GM23248 (cell line): ENCODE measurements around the gene MEGF11. TPM values are rescaled to one million over a fixed set of nuclear protein-coding genes. Genes with fewer than 3 reads are reported as not detected.

ENCODE experiments used
- DNase-seq: peaks from one replicate; pipeline ENCODE4 v3.0.0-alpha.2; 2015
- H2AFZ ChIP-seq: fragments of 200-600 bp; sonication (generic); 2 replicates; pipeline ENCODE4 v1.6.1; 2016; ENCODE audit warnings: antibody characterized with exemption
- H3F3A ChIP-seq: fragments of 200-600 bp; sonication (generic); 2 replicates; pipeline ENCODE4 v1.6.1; 2016; ENCODE audit warnings: mild to moderate bottlenecking, antibody characterized with exemption, mixed run types; ENCODE audit not compliant: insufficient read depth
- H3K27ac ChIP-seq: fragments of 200-600 bp; sonication (generic); 2 replicates; pipeline ENCODE4 v1.5.1; 2016; ENCODE audit warnings: mild to moderate bottlenecking
- H3K27me3 ChIP-seq: fragments of 200-600 bp; sonication (generic); replicated peaks from 2 replicates; pipeline ENCODE4 v1.6.1; 2016; ENCODE audit warnings: mild to moderate bottlenecking; ENCODE audit not compliant: insufficient read depth
- H3K36me3 ChIP-seq: fragments of 200-600 bp; sonication (generic); 2 replicates; pipeline ENCODE4 v1.6.1; 2016; ENCODE audit warnings: low read depth, mild to moderate bottlenecking
- H3K4me1 ChIP-seq: fragments of 200-600 bp; sonication (generic); 2 replicates; pipeline ENCODE4 v1.6.1; 2016; ENCODE audit warnings: mild to moderate bottlenecking; ENCODE audit not compliant: insufficient read depth
- H3K4me2 ChIP-seq: fragments of 200-600 bp; sonication (generic); one replicate; pipeline ENCODE4 v1.6.1; 2016; ENCODE audit warnings: mild to moderate bottlenecking; ENCODE audit not compliant: unreplicated experiment
- H3K4me3 ChIP-seq: fragments of 200-600 bp; sonication (generic); 2 replicates; pipeline ENCODE4 v1.5.1; 2016; ENCODE audit warnings: mild to moderate bottlenecking
- H3K79me2 ChIP-seq: fragments of 200-600 bp; sonication (generic); 2 replicates; pipeline ENCODE4 v1.6.1; 2016; ENCODE audit warnings: mild to moderate bottlenecking; ENCODE audit not compliant: insufficient read depth
- H3K9ac ChIP-seq: fragments of 200-600 bp; sonication (generic); 2 replicates; pipeline ENCODE4 v1.6.1; 2016; ENCODE audit warnings: mild to moderate bottlenecking
- H3K9me2 ChIP-seq: fragments of 200-600 bp; sonication (generic); 2 replicates; pipeline ENCODE4 v1.6.1; 2016; ENCODE audit warnings: mixed run types, mild to moderate bottlenecking, moderate library complexity; ENCODE audit not compliant: insufficient read depth
- H3K9me3 ChIP-seq: fragments of 200-600 bp; sonication (generic); one replicate; pipeline ENCODE4 v1.6.1; 2017; ENCODE audit warnings: low read depth
- H4K20me1 ChIP-seq: fragments of 200-600 bp; sonication (generic); 2 replicates; pipeline ENCODE4 v1.6.0; 2016; ENCODE audit not compliant: insufficient read depth
- EZH2 ChIP-seq: fragments of 200-600 bp; sonication (generic); IDR thresholded peaks from 2 replicates; pipeline ENCODE4 v1.6.1; 2018; ENCODE audit warnings: antibody characterized with exemption, mild to moderate bottlenecking; ENCODE audit not compliant: insufficient read depth, poor library complexity, severe bottlenecking
- EZH2phosphoT487 ChIP-seq: fragments of 200-600 bp; sonication (generic); IDR thresholded peaks from 2 replicates; pipeline ENCODE4 v1.6.1; 2018; ENCODE audit warnings: antibody characterized with exemption, moderate library complexity, mild to moderate bottlenecking, low read depth; ENCODE audit not compliant: insufficient read depth
- WGBS, 2 experiments: methylation state at CpG; one replicate each; pipeline ENCODE4 v1.1.6; 2015 to 2017; ENCODE audit warnings: low lambda C conversion rate in 2 of 2, low coverage in 1 of 2; ENCODE audit errors: missing lambda C conversion rate in 2 of 2; 5-methylcytosine and 5-hydroxymethylcytosine counted together
- in situ Hi-C: fragments of 300-500 bp; cut with MboI; formaldehyde crosslinking; loops from 2 replicates; pipeline ENCODE4 v1.15.0; 2020
- polyA plus RNA-seq: library from polyadenylated mRNA; unstranded; fragments of >200 nt; fragmentation: Nextera tagmentation; extraction: Ambion mirVana; gene quantifications from 2 replicates; pipeline ENCODE4 v1.2.1, GENCODE V29; 2016
- total RNA-seq: library from RNA; depleted of rRNA; stranded (reverse); fragments of >200 nt; shearing (Covaris generic); gene quantifications from 2 replicates; pipeline ENCODE4 v1.2.3, GENCODE V29; 2014

The MEGF11 gene
- total and polyA plus RNA-seq, 2 experiments from 2014 or later = 0.14 TPM; not detected in 1

DNA sequence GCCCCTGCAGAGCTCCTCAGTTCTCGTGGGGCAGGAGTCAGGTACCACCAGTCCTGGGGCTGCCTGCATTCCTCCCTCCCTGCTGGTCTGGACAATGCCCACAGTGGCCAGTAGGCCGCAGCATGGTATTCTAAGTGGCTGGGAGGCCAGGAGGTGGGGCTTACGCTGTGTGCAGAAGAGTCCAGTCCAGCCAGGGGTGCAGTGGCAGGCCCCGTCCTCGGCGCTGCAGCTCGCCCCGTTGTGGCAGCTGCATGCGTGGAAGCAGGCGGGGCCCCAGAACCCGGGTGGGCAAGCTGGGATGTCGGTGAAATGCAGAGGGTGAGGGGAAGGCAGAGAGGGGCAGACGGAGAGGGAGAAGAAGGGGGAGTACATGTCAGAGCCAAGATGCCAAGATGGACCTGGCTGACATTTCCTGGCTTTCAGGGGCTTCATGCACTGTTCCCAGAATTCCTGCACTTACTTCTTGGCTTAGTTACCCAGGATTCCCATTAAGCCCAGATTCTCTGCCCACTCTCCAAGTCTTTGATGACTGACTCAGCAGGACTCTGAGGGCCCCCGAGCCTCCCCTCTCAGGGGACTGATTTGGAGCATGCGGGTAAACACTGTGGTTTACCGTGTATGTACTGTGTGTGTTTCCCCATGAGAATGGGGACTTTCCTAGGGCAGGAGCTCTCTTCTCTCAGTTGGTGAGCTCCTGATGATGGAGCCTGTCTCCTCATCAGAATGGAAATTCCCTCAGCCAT lies 336.7 kb downstream of the MEGF11 start:
- H4K20me1 ChIP-seq = no peaks in the 10 kb centered on the region
- no peak overlapping the region for H3K9ac ChIP-seq
- no peaks in the 10 kb centered on the region for H3K36me3 ChIP-seq
- H3F3A ChIP-seq = no peaks in the 10 kb centered on the region; the same call in 1 of the 2 replicates
- peak; percentile 87 for DNase-seq
- H3K27me3 ChIP-seq = no peaks in the 10 kb centered on the region
- H3K27ac ChIP-seq = no peak overlapping the region
- in situ Hi-C loops = no loop called here
- H3K79me2 ChIP-seq = no peaks in the 10 kb centered on the region
- WGBS, 2 experiments = 11 to 16% methylated on average over 14 to 16 of the region's 16 CpGs
- H3K4me1 ChIP-seq = peaks cover 17% of the 10 kb centered on the region
- H3K4me3 ChIP-seq = no peak overlapping the region
- no peak overlapping the region for H2AFZ ChIP-seq
- no peaks in the 10 kb centered on the region for H3K9me3 ChIP-seq
- H3K9me2 ChIP-seq = no peaks in the 10 kb centered on the region
- H3K4me2 ChIP-seq = no peak overlapping the region
- TF ChIP-seq EZH2 (no peak), EZH2phosphoT487 (no peak)

GRCh38 chr15:65916041-65916663 lies 337.4 kb downstream of the MEGF11 start:
- TF ChIP-seq EZH2phosphoT487 (no peak), EZH2 (no peak)
- WGBS, 2 experiments = 57 to 60% methylated on average over 7 of the region's 7 CpGs
- no peaks in the 10 kb centered on the region for H3K79me2 ChIP-seq
- no peaks in the 10 kb centered on the region for H3K27me3 ChIP-seq
- no peak overlapping the region for H3K4me3 ChIP-seq
- H3F3A ChIP-seq = no peaks in the 10 kb centered on the region; the same call in 1 of the 2 replicates
- H3K36me3 ChIP-seq = no peaks in the 10 kb centered on the region
- no peaks in the 10 kb centered on the region for H4K20me1 ChIP-seq
- peaks cover 13% of the 10 kb centered on the region for H3K4me1 ChIP-seq
- H3K9me3 ChIP-seq = no peaks in the 10 kb centered on the region
- no peak overlapping the region for H2AFZ ChIP-seq
- no peak overlapping the region for H3K4me2 ChIP-seq
- DNase-seq = no peak
- no peak overlapping the region for H3K9ac ChIP-seq
- no peaks in the 10 kb centered on the region for H3K9me2 ChIP-seq
- no peak overlapping the region for H3K27ac ChIP-seq
- in situ Hi-C loops = no loop called here

DNA sequence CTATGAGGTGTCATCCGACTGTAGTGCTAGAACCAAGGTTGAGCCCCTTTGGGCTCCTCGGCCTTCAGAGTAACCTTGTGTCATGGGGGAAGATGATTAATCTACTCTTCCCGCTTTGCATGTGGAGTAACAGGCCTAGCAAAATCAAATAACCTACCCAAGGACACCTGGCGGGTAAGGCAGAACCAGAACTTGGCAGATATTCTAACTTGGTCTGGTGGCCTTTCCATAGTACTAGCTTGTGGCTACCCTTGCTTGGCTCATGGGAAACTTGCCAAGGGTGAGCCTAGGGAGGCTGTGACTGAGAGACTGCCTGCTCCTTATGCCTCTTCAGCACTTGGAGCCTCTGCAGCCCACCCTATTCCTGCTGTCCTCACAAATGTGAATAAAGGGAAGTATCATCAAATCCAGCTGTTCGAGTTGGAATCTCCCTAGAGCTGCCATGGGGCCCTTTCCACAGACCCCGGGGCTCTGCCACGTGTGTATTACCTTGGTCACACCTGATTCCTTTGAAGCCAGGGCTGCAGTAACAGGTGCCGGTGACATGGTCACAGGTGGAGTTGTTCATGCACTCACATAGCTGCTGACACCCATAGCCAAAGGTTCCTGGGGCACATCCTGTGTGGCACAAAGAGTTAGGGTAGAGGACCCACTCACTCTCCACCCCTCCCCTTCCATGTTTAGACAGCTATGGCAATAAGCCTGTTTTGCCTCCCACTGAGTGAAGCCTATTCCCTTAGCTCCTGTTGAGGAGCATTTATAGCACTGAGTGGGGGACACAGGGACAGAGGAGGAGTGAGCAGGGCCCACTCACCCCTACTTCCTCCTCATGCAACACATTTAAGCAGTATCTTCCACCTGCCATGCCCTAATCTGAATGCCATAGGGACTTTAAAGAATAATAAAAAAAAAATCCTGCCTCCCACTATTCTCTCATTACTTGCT lies 338.3 kb downstream of the MEGF11 start:
- H3K9me3 ChIP-seq = no peaks in the 10 kb centered on the region
- H2AFZ ChIP-seq = no peak overlapping the region
- H4K20me1 ChIP-seq = no peaks in the 10 kb centered on the region
- no peak overlapping the region for H3K4me2 ChIP-seq
- no peak overlapping the region for H3K9ac ChIP-seq
- H3K9me2 ChIP-seq = no peaks in the 10 kb centered on the region
- WGBS, 2 experiments = 62 to 66% methylated on average over 8 of the region's 8 CpGs
- no peaks in the 10 kb centered on the region for H3K27me3 ChIP-seq
- H3K36me3 ChIP-seq = no peaks in the 10 kb centered on the region
- no peak overlapping the region for H3K27ac ChIP-seq
- no peak for TF ChIP-seq EZH2phosphoT487
- TF ChIP-seq EZH2 = no peak
- H3K4me3 ChIP-seq = no peak overlapping the region
- H3K4me1 ChIP-seq = peaks cover 4% of the 10 kb centered on the region
- H3K79me2 ChIP-seq = no peaks in the 10 kb centered on the region
- no peaks in the 10 kb centered on the region; the same call in 1 of the 2 replicates for H3F3A ChIP-seq
- in situ Hi-C loops = no loop called here
- no peak for DNase-seq

DNA sequence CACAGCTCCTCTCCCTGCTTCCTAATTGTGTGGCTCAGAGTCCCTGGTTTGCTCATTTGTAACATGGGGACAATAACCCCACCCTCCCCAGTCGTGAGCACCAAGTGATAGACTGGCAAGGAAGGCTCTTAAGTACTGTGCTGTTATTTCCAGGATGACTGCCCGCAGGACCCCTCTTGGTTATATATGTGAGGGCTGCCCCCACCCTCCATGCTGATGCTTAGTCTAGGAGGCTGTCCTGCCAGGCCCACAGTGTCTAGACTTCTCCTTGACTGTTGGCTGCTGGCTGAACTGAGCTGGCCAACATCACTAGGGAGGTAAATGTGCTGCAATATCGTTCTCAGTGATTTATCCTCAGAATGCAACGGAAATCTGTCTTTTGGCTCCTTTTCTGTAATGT lies 339.2 kb downstream of the MEGF11 start:
- H3K36me3 ChIP-seq = no peaks in the 10 kb centered on the region
- in situ Hi-C loops = no loop called here
- no peaks in the 10 kb centered on the region for H3K79me2 ChIP-seq
- no peaks in the 10 kb centered on the region for H3K9me3 ChIP-seq
- H3K4me3 ChIP-seq = no peak overlapping the region
- H3K9me2 ChIP-seq = no peaks in the 10 kb centered on the region
- no peaks in the 10 kb centered on the region for H4K20me1 ChIP-seq
- no peak overlapping the region for H3K27ac ChIP-seq
- no peak overlapping the region for H3K9ac ChIP-seq
- H3K27me3 ChIP-seq = no peaks in the 10 kb centered on the region
- no peaks in the 10 kb centered on the region; the same call in 1 of the 2 replicates for H3F3A ChIP-seq
- peaks cover 3% of the 10 kb centered on the region for H3K4me1 ChIP-seq
- peak; percentile 8 for DNase-seq
- 38 to 45% methylated on average over 4 of the region's 4 CpGs for WGBS, 2 experiments
- no peak for TF ChIP-seq EZH2
- TF ChIP-seq EZH2phosphoT487 = no peak
- H3K4me2 ChIP-seq = no peak overlapping the region
- no peak overlapping the region for H2AFZ ChIP-seq
